ENCODE measurements around the gene AHRR. TPM values are rescaled to one million over a fixed set of nuclear protein-coding genes. Genes with fewer than 3 reads are reported as not detected.

AHRR gene
- total and polyA plus RNA-seq, 9 of the 15 experiments (the other 6 are each of a cell fraction or from before 2014, with no cell fraction given): 0.06 to 1.6 (median 0.75) TPM; not detected in 1

DNA sequence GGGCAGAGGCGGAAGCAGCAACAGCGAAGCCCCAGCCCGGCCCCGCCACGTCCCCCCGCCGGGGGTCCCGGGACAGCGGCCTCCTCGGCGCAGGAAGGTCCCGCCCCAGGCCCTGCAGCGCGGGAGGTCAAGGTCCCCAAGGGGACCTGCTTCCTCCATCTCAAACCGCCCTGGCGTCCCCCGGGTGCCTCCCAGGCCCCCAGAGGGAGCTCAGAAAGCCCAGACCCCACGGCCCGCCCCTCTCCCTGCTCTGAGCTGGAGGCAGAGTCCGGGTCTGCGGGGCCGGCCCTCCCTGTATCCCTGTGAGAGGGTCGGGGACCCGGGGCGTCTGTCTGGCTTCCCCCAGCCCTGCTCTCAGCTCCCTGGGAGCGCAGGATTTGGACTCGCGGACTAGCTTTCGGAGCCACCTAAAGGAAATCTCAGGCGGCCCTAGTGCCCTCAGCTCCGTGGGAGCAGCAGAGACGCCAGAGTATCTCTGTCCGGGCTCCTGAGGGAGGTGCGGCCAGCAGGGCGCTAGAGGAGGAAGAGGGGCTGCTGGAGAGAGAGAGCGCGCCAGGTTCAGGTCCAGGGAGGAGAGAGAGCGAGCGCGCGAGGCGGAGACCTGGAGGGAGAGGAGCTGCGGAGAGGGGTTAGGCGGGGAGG lies 152.2 kb downstream of the AHRR start:
- no peak for FAIRE-seq
- CTCF ChIA-PET (ENCODE audit: low intra/inter-chr PET ratio): no interaction called here
- Histone ChIP-seq H3K79me2 (ENCODE audit: control insufficient read depth, insufficient read depth, low read length) (peaks cover 21% of the 10 kb centered on the region), H3K9ac (ENCODE audit: insufficient read depth in 1 of 2, low read depth in 2 of 2, low read length in 2 of 2) (peak overlapping the region; percentile 63 to 89; a peak in 3 of 4 replicates), H3K27me3 (ENCODE audit: control insufficient read depth in 2 of 2, insufficient read depth in 2 of 2, low read length in 2 of 2) (peaks cover 6 to 39% of the 10 kb centered on the region in 2 experiments; a peak in 4 of 5 replicates), H3K9me1 (ENCODE audit: control insufficient read depth, insufficient read depth, low read length) (no peaks in the 10 kb centered on the region), H3K9me3 (replicated peaks; ENCODE audit: control insufficient read depth, insufficient read depth, low read depth, low read length) (no peaks in the 10 kb centered on the region), H2AFZ (ENCODE audit: low read depth, low read length) (peak overlapping the region; percentile 91), H3K4me1 (replicated peaks in 1 of 2; ENCODE audit: control insufficient read depth in 2 of 2, insufficient read depth in 2 of 2, low read length in 2 of 2) (peaks cover 9 to 85% of the 10 kb centered on the region in 2 experiments; a peak in 4 of 5 replicates), H4K20me1 (replicated peaks; ENCODE audit: control insufficient read depth, insufficient read depth, low read length) (peaks cover 7% of the 10 kb centered on the region), H3K4me3 (peak overlapping the region; percentile 89), H3K4me2 (ENCODE audit: insufficient read depth, low read length) (peak overlapping the region; percentile 73), H3K36me3 (ENCODE audit: control insufficient read depth, insufficient read depth, low read length) (peaks cover 21% of the 10 kb centered on the region; the same call in 2 of the 3 replicates), H3K27ac (ENCODE audit: extremely low read depth, low read depth, low read length) (no peak overlapping the region)
- peak in 1 of 4 experiments; percentile 53 for DNase-seq (ENCODE audit: extremely low read depth in 1 of 4, low spot score in 3 of 4)
- POLR2A ChIA-PET: interaction anchor here (0.6 to 1.4 kb wide), 4 partner anchors 12 to 409 kb away, joined by 3 read pairs; no protein-coding TSS in a partner anchor
- WGBS (ENCODE audit: insufficient coverage, low coverage, missing lambda C conversion rate): under 1% methylated on average over 27 of the region's 44 CpGs
- intact Hi-C loops (cut with micrococcal nuclease) (loop anchor here (10.0 kb wide), 1 partner anchor 141 kb away; the partner anchor contains the start of gene CEP72), in situ Hi-C loops (cut with MboI) (no loop called here)
- BruUV-seq (replicated peaks): no TSS peak
- peak; percentile 15 for ATAC-seq
- 0 out of 2 replicates have a peak, but pooled peaks have one; percentile 76 for TF ChIP-seq ARID3B (CRISPR knock-in tag; IDR thresholded peaks at IDR 0.05; ENCODE audit: borderline replicate concordance)
- TF ChIP-seq ETV6 (IDR thresholded peaks at IDR 0.05; ENCODE audit: borderline replicate concordance in 1 of 2, low read depth in 2 of 2, low read length in 1 of 2): no peak
- TF ChIP-seq ETV6 (CRISPR knock-in tag; IDR thresholded peaks at IDR 0.05; ENCODE audit: borderline replicate concordance): no peak
- TF ChIP-seq HDAC2 (IDR thresholded peaks at IDR 0.05): no peak
- TF ChIP-seq, protein P1, sequence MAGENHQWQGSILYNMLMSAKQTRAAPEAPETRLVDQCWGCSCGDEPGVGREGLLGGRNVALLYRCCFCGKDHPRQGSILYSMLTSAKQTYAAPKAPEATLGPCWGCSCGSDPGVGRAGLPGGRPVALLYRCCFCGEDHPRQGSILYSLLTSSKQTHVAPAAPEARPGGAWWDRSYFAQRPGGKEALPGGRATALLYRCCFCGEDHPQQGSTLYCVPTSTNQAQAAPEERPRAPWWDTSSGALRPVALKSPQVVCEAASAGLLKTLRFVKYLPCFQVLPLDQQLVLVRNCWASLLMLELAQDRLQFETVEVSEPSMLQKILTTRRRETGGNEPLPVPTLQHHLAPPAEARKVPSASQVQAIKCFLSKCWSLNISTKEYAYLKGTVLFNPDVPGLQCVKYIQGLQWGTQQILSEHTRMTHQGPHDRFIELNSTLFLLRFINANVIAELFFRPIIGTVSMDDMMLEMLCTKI (IDR thresholded peaks at IDR 0.05; ENCODE audit: partially characterized antibody): no peak
- TF ChIP-seq GABPB1 (CRISPR knock-in tag; IDR thresholded peaks at IDR 0.05): no peak
- TF ChIP-seq HNRNPLL (IDR thresholded peaks at IDR 0.05; ENCODE audit: low read depth, low read length, poor library complexity, severe bottlenecking): no peak
- TF ChIP-seq MECOM (CRISPR knock-in tag; IDR thresholded peaks at IDR 0.05): no peak
- TF ChIP-seq KDM5B (IDR thresholded peaks at IDR 0.05; ENCODE audit: insufficient replicate concordance, low read depth, low read length): no peak
- no peak for TF ChIP-seq RFX5 (IDR thresholded peaks at IDR 0.05; ENCODE audit: low read depth, low read length)
- TF ChIP-seq GTF2E2 (tag; IDR thresholded peaks at IDR 0.05): no peak
- no peak for TF ChIP-seq ELF1 (tag; IDR thresholded peaks at IDR 0.05)
- TF ChIP-seq DMBX1 (CRISPR knock-in tag; IDR thresholded peaks at IDR 0.05; ENCODE audit: borderline replicate concordance): no peak
- TF ChIP-seq, protein P2, sequence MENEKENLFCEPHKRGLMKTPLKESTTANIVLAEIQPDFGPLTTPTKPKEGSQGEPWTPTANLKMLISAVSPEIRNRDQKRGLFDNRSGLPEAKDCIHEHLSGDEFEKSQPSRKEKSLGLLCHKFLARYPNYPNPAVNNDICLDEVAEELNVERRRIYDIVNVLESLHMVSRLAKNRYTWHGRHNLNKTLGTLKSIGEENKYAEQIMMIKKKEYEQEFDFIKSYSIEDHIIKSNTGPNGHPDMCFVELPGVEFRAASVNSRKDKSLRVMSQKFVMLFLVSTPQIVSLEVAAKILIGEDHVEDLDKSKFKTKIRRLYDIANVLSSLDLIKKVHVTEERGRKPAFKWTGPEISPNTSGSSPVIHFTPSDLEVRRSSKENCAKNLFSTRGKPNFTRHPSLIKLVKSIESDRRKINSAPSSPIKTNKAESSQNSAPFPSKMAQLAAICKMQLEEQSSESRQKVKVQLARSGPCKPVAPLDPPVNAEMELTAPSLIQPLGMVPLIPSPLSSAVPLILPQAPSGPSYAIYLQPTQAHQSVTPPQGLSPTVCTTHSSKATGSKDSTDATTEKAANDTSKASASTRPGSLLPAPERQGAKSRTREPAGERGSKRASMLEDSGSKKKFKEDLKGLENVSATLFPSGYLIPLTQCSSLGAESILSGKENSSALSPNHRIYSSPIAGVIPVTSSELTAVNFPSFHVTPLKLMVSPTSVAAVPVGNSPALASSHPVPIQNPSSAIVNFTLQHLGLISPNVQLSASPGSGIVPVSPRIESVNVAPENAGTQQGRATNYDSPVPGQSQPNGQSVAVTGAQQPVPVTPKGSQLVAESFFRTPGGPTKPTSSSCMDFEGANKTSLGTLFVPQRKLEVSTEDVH (IDR thresholded peaks at IDR 0.05; ENCODE audit: low read depth, partially characterized antibody): no peak
- TF ChIP-seq ZNF707 (CRISPR knock-in tag; conservative IDR thresholded peaks at IDR 0.05): no peak
- TF ChIP-seq BRD9 (IDR thresholded peaks at IDR 0.05; ENCODE audit: low read depth, partially characterized antibody): no peak
- 0 out of 2 replicates have a peak, but pooled peaks have one; percentile 9 for TF ChIP-seq TARDBP (IDR thresholded peaks at IDR 0.05)
